ENCODE measurements around the gene DOK7. TPM values are rescaled to one million over a fixed set of nuclear protein-coding genes. Genes with fewer than 3 reads are reported as not detected.

The DOK7 gene
- total and polyA plus RNA-seq, 5 experiments from 2014 or later, result 0.49 TPM; not detected in 4

DNA sequence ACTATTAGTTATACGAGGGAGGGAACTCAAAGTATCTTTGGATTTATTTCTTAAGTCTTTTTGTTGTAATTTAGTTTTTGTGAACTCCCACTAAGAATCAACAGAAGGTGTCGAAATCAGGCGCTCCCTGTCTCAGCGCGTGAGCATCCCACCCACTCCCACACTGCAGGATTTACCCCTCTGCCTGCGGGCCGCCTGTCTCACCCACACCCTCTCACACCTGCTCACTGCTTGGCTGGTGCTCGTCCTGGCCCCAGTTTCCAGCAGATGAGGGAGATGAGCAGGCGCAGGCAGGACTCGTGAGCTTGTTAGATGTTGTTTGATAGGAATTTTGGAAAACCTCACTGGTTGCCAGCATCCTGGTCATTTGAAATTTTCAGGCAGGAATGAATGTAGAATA, 42.1 kb upstream of the DOK7 start:
- peak in 1 of 10 donors; percentile 56 for DNase-seq
- Mint-ChIP-seq H3K36me3 (peaks cover 0 to 5% (median 0%) of the 10 kb centered on the region in 3 donors), H3K4me3 (no peak overlapping the region), H3K27me3 (no peaks in the 10 kb centered on the region), H3K4me1 (peaks cover 0 to 7% (median 0%) of the 10 kb centered on the region in 4 donors), H3K27ac (no peak overlapping the region), H3K9me3 (no peaks in the 10 kb centered on the region)
- no peak for ATAC-seq
- POLR2A ChIA-PET, result no interaction called here

DNA sequence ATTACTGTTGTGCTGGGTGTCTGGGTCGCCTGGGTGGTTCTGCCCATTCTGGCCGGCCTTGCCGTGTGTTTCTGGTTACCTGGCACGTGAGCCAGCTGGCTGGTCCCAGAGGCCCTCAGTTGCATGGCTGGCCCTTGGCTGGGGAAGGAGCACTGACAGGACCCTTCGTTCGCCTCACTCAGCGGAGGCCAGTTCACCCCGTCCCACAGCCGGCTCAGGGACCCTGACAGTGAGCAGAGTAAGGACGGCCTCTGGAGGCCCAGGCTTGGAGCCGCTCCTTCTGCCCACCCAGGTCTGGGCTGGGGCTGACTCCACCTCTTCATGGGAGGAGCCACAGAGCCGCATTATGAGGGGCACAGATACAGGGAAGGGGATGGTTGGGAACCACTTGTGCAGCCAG, 41.6 kb upstream of the DOK7 start:
- ATAC-seq (no peak), DNase-seq (no peak)
- Mint-ChIP-seq H3K4me1 (peaks cover 0 to 7% (median 0%) of the 10 kb centered on the region in 4 donors), H3K9me3 (no peaks in the 10 kb centered on the region), H3K27ac (no peak overlapping the region), H3K4me3 (no peak overlapping the region), H3K36me3 (peaks cover 0 to 5% (median 0%) of the 10 kb centered on the region in 3 donors), H3K27me3 (no peaks in the 10 kb centered on the region)
- POLR2A ChIA-PET, result no interaction called here

DNA sequence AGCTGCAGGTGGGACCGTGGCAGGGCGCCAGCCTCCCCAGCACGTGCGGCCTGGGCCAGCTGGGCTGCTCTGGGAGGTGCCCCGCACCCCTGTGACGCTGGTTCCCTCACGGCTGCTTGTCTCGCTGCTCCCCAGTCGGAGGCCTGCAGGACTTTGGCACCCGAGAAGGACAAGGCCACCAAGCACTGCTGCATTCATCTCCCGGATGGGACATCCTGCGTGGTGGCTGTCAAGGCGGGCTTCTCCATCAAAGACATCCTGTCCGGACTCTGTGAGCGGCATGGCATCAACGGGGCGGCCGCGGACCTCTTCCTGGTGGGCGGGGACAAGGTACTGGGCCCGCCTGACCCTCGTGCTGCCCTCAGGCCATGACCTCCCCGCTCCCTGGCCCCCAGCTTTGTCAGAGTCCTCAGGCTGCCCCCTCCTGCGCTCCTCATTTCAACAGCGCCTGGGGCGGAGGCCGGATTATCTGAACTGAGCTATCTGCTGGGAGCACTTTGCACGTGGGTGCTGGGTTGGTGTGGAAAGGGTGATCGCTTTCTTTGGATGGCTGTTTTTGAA, 40.8 kb upstream of the DOK7 start:
- no peak overlapping the region for H3K4me3 Mint-ChIP-seq
- POLR2A ChIA-PET, result no interaction called here
- peaks cover 0 to 5% (median 0%) of the 10 kb centered on the region in 3 donors for H3K36me3 Mint-ChIP-seq
- no peak for DNase-seq
- peaks cover 0 to 7% (median 0%) of the 10 kb centered on the region in 4 donors for H3K4me1 Mint-ChIP-seq
- H3K9me3 Mint-ChIP-seq, result no peaks in the 10 kb centered on the region
- no peak for ATAC-seq
- H3K27me3 Mint-ChIP-seq, result no peaks in the 10 kb centered on the region
- no peak overlapping the region for H3K27ac Mint-ChIP-seq

DNA sequence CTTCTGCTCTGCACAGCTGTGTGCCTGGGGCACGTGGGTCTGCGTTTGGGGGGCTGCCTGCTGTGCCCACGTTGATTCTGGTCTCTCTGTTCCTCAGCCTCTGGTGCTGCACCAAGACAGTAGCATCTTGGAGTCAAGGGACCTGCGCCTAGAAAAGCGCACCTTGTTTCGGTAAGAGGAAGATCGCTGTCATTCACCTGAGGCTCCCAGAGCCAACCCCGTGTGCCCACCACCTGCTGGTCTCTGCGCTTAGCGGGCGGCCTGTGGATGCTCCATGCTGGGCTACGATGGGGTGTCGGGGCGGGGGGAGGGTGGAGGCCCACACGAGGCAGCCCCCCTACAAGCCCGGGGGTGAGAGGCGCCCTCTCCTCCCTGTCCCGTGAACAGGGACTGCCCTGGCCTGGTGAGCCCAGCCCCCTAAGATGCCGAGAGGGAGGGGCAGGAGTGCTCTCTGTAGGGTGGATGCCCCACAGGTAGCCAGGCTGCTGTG, 40.3 kb upstream of the DOK7 start:
- H3K4me3 Mint-ChIP-seq, result no peak overlapping the region
- H3K27ac Mint-ChIP-seq, result no peak overlapping the region
- no peaks in the 10 kb centered on the region for H3K27me3 Mint-ChIP-seq
- no peak for ATAC-seq
- POLR2A ChIA-PET, result no interaction called here
- peaks cover 0 to 4% (median 0%) of the 10 kb centered on the region in 4 donors for H3K4me1 Mint-ChIP-seq
- H3K9me3 Mint-ChIP-seq, result no peaks in the 10 kb centered on the region
- no peaks in the 10 kb centered on the region for H3K36me3 Mint-ChIP-seq
- no peak for DNase-seq

DNA sequence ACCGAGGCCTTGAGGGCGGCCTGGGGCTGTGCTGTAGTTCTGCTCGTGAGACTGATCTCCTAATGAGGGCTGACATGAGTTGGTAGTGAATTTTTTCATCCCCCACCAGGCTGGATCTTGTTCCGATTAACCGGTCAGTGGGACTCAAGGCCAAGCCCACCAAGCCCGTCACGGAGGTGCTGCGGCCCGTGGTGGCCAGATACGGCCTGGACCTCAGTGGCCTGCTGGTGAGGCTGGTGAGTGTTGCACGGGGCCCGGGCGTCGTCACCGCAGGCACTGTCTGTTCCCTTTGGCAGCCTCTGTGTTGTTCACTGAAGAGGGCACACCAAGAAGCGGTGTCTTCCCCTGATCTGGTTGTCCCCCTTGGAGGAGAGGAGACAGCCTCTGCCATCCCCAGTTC, 39.7 kb upstream of the DOK7 start:
- POLR2A ChIA-PET, result no interaction called here
- ATAC-seq (no peak), DNase-seq (no peak)
- H3K27me3 Mint-ChIP-seq, result no peaks in the 10 kb centered on the region
- H3K4me1 Mint-ChIP-seq, result no peaks in the 10 kb centered on the region
- no peak overlapping the region for H3K4me3 Mint-ChIP-seq
- no peaks in the 10 kb centered on the region for H3K9me3 Mint-ChIP-seq
- no peaks in the 10 kb centered on the region for H3K36me3 Mint-ChIP-seq
- no peak overlapping the region for H3K27ac Mint-ChIP-seq

DNA sequence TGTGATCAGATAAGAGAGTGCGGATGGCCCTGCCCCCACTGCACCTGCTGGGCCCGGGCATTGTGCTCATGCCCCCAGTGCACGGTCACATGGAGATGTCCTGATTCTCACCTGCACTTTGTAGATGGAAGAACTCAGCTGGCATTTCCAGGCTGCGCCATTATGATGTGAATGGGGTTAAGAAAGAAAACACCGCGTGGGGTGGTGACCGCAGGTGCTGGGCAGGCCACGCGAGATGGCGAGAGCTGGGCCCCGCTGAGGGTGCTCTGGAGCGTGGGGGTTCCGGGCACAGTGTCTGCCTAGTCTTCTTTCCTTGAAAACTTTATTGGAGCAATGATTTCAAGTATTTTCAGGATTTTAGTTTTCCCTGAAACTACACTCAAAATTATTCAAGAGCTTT, 39.2 kb upstream of the DOK7 start:
- no peaks in the 10 kb centered on the region for H3K27me3 Mint-ChIP-seq
- POLR2A ChIA-PET, result no interaction called here

DNA sequence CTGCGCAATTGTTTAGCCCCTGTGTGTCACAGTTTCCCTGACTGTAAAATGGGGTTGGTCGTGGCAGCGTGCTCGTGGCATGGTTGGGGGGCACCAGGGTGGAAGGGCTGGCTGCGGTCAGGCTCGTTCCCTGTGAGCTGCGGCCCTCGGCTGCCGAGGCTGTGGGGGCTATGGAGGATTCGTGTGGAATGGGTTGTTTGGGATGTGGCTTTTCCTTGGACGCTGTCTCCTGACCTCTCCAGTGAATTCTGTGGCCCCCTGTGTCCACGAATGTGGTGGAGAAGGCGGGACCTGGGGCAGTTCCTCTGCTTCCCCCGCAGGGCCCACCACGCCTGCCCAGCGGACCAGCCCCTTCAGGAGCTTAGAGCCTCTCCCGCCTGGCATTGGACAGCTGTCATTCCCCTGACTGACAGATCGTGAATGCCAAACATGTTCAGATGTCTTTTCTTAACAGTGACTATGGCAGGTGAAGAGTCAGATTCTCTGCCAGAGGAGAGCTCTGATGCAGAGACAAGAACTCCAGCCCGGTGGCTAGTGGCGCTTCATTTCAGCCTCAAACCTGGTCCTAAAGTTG, 38.5 kb upstream of the DOK7 start:
- ATAC-seq (no peak), DNase-seq (no peak)
- H3K27ac Mint-ChIP-seq, result peak overlapping the region in 2 of 10 donors; percentile 7 to 60
- H3K36me3 Mint-ChIP-seq, result no peaks in the 10 kb centered on the region
- H3K27me3 Mint-ChIP-seq, result no peaks in the 10 kb centered on the region
- no peak overlapping the region for H3K4me3 Mint-ChIP-seq
- POLR2A ChIA-PET, result no interaction called here
- H3K4me1 Mint-ChIP-seq, result no peaks in the 10 kb centered on the region
- H3K9me3 Mint-ChIP-seq, result no peaks in the 10 kb centered on the region

More for the DNA sequence above, 39.2 kb upstream of the DOK7 start:
- Mint-ChIP-seq H3K4me1 (no peaks in the 10 kb centered on the region), H3K4me3 (no peak overlapping the region), H3K27ac (no peak overlapping the region), H3K9me3 (no peaks in the 10 kb centered on the region), H3K36me3 (no peaks in the 10 kb centered on the region)
- no peak for DNase-seq
- no peak for ATAC-seq

DNA sequence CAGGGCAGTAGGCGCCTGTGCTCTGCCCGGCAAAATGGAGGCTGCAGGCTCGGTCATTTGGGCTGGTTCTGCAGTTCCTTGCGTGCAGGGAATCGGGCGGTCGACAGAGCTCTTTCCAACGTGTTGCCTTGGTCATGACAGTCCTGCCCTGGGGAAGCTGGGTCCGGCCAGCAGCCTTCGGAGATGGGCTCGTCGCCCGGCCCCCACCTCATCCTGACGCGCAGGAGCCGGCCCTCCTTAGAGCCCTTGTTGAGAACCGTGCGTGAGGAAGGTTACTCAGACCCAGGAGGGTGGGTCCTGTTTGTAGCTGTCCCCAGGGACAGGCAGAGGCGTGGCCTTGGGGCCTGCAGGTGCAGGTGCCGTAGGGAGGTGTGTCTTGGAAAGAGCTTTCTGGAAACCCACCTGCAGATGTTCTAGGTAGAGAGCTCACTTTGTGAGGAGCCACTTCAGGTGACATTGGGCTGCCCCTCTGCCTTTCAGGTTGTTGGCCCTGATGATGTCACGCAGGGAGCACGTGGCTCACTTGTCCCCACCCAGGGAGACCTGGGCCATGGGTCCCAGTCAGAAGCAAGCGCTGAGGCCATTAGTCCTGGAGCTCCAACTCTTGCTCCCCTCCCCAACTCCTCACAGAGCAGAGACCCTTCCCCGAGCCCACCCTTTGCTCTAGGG, 36.5 kb upstream of the DOK7 start:
- no peaks in the 10 kb centered on the region for H3K36me3 Mint-ChIP-seq
- no peaks in the 10 kb centered on the region for H3K27me3 Mint-ChIP-seq
- H3K9me3 Mint-ChIP-seq, result no peaks in the 10 kb centered on the region
- DNase-seq, result no peak
- POLR2A ChIA-PET, result no interaction called here
- H3K4me1 Mint-ChIP-seq, result no peaks in the 10 kb centered on the region
- peak overlapping the region in 1 of 10 donors; percentile 40 for H3K27ac Mint-ChIP-seq
- no peak overlapping the region for H3K4me3 Mint-ChIP-seq
- ATAC-seq, result no peak

DNA sequence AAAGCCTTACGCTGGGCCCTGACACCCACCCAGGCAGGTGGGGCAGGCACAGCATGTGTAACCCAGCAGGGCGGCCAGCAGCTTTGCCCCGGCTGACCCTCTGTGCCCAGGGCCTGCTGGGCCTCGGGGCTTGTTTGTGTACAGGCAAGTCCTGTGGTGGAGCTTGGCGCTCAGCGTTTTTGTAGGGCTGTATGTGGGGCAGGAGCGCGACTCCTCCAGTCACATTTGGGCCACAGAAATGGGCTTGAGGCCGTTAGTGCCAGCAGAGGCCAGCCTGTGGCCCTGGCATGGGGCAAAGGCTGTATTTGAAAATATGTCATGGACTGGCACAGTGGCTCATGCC, 36.0 kb upstream of the DOK7 start:
- no peaks in the 10 kb centered on the region for H3K36me3 Mint-ChIP-seq
- H3K27me3 Mint-ChIP-seq, result no peaks in the 10 kb centered on the region
- no peaks in the 10 kb centered on the region for H3K4me1 Mint-ChIP-seq
- H3K27ac Mint-ChIP-seq, result no peak overlapping the region
- POLR2A ChIA-PET, result no interaction called here
- DNase-seq (no peak), ATAC-seq (no peak)
- no peaks in the 10 kb centered on the region for H3K9me3 Mint-ChIP-seq
- no peak overlapping the region for H3K4me3 Mint-ChIP-seq

DNA sequence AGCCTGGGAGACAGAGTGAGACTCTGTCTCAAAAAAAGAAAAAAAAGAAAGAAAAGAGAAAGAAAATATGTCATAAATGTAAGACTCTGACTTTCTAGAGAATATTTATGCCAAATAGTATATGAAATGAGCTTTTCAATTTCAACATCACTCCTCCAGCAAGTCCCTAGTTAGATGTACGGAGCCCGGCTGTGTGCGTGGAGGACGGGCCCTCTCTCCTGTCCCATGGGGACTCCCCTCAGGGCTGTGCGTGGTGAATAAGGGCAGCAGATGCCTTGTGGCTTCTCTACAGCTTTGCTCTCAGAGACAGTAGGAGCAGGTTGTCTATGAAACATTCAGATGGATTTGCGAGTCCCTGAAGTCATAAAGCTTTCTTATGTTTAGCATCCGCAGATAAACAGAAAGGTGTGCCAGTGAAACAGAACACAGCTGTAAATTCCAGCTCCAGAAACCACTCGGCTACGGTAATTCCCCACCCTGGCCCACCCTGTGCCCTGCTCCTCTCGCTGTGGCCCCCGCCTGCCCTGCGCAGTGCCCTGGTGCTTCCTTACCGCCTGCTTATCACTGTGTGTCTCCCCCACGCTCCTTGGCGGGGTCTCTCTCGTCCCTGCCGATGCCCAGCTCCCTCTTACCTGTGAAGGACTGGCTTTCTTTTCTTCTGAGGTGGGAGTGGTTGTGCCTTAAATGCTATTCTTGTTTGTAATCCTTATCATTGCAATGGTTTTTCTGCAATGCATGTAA, 35.2 kb upstream of the DOK7 start:
- Mint-ChIP-seq H3K36me3 (no peaks in the 10 kb centered on the region), H3K27me3 (no peaks in the 10 kb centered on the region), H3K27ac (peak overlapping the region in 1 of 10 donors; percentile 54), H3K9me3 (no peaks in the 10 kb centered on the region), H3K4me1 (no peaks in the 10 kb centered on the region), H3K4me3 (no peak overlapping the region)
- no peak for DNase-seq
- POLR2A ChIA-PET, result no interaction called here
- no peak for ATAC-seq

DNA sequence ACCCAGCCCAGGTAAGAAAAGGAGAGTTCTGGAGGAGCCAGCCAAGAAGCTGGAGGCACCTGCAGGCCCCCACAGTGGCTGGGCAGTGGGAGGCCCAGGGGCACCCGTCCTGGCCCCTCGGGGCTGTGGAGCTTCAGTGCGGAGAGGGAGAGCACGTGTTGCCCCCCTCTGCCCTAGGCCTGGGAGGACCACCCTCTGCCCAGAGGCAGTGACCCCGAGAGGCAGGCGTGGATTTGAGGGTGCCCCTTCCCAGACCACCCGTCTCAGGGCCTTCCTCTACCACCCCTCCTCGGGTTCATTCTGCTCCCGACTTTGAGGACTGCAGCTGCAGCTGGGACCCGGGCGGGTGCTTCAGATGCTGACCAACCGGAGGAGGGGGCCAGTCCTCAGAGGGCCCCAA, 33.5 kb upstream of the DOK7 start:
- no peak for DNase-seq
- H3K4me1 Mint-ChIP-seq, result no peaks in the 10 kb centered on the region
- H3K9me3 Mint-ChIP-seq, result no peaks in the 10 kb centered on the region
- ATAC-seq, result no peak
- no peak overlapping the region for H3K4me3 Mint-ChIP-seq
- H3K36me3 Mint-ChIP-seq, result no peaks in the 10 kb centered on the region
- POLR2A ChIA-PET, result no interaction called here
- H3K27me3 Mint-ChIP-seq, result no peaks in the 10 kb centered on the region
- peak overlapping the region in 1 of 10 donors; percentile 81 for H3K27ac Mint-ChIP-seq

DNA sequence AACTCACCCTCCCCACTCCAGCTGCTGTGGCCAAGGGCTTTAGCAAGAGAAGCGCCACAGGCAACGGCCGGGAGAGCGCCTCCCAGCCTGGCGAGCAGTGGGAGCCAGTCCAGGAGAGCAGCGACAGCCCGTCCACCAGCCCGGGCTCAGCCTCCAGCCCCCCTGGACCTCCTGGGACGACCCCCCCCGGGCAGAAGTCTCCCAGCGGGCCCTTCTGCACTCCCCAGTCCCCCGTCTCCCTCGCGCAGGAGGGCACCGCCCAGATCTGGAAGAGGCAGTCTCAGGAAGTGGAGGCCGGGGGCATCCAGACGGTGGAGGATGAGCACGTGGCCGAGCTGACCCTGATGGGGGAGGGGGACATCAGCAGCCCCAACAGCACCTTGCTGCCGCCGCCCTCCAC, 32.6 kb upstream of the DOK7 start:
- no peaks in the 10 kb centered on the region for H3K36me3 Mint-ChIP-seq
- no peak overlapping the region for H3K27ac Mint-ChIP-seq
- no peaks in the 10 kb centered on the region for H3K27me3 Mint-ChIP-seq
- DNase-seq (no peak), ATAC-seq (no peak)
- POLR2A ChIA-PET, result no interaction called here
- no peak overlapping the region for H3K4me3 Mint-ChIP-seq
- no peaks in the 10 kb centered on the region for H3K9me3 Mint-ChIP-seq
- H3K4me1 Mint-ChIP-seq, result no peaks in the 10 kb centered on the region

DNA sequence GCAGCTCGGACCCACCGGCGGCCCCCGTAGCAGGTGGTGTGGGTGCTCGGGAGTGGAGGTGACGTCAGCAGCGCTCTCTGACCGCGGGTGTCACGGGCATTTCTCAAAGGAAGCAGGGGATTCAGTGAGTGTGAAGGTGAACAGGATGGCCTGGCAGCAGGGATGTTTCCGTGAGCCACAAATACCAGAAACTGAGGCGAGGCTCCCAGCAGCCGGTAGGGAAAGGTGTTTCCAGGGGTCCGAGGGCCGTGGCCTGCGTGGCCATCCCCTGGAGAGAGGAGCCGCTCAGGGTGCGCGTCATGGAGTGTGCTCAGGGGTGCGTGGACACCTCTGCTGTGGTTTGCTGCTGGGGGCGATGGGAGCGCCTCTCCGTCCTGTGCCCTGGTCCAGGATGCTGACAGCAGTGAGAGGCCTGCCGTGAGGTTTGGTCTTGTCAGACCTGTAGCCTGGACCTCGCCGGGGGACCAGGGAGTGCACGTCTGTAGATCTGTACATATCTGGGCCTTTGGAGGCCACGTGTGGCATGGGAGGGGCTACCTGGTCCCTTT, 31.6 kb upstream of the DOK7 start:
- no peaks in the 10 kb centered on the region for H3K4me1 Mint-ChIP-seq
- POLR2A ChIA-PET, result no interaction called here
- no peak overlapping the region for H3K27ac Mint-ChIP-seq
- DNase-seq, result no peak
- H3K4me3 Mint-ChIP-seq, result no peak overlapping the region
- H3K27me3 Mint-ChIP-seq, result no peaks in the 10 kb centered on the region
- H3K9me3 Mint-ChIP-seq, result no peaks in the 10 kb centered on the region
- ATAC-seq, result no peak
- H3K36me3 Mint-ChIP-seq, result no peaks in the 10 kb centered on the region

All from naive thymus-derived CD8-positive, alpha-beta T cell (primary cell).